GM18951 (cell line): ENCODE data around the gene ZNF225.
A peak's percentile ranks its signal among the peaks of the same experiment; 100 is the strongest.
"Not testable (repeated sequence)": the region's sequence is repeated elsewhere in the genome, so short reads cannot be mapped to it uniquely, and the experiment has no call there.

Experiments used
- POLR2A ChIP-seq: IDR thresholded peaks from 4 replicates; pipeline ENCODE4 v1.6.1; 2011; ENCODE audit warnings: mild to moderate bottlenecking; ENCODE audit not compliant: insufficient read length, insufficient read depth; ENCODE audit errors: extremely low read depth
- in situ Hi-C: fragments of 300-500 bp; cut with MboI; formaldehyde crosslinking; loops from one replicate; pipeline ENCODE4 v1.12.0; 2022; ENCODE audit warnings: low sequenced_read_pairs, mixed read lengths, inconsistent platforms; ENCODE audit not compliant: unreplicated experiment

ZNF225 gene

GRCh38 chr19:44113138-44113783 lies at the start of gene ZNF225:
ZNF225 (plus strand) TSS chr19:44113399; CDS start chr19:44115828, 2,429 bp downstream.
- peak; percentile 76 for TF ChIP-seq POLR2A
- in situ Hi-C loops, result no loop called here

- no peak for TF ChIP-seq POLR2A
- in situ Hi-C loops, result no loop called here
These were observed 46.9 kb upstream of the ZNF225 start for GRCh38 chr19:44066305-44066704.

- no peak for TF ChIP-seq POLR2A
- in situ Hi-C loops, result no loop called here
These were observed 43.8 kb upstream of the ZNF225 start for GRCh38 chr19:44069415-44069814.

GRCh38 chr19:44071824-44072542 lies 41.2 kb upstream of the ZNF225 start, which contains the start of gene ZNF284:
ZNF284 (plus strand) TSS chr19:44072159; CDS start chr19:44076390, 4,231 bp downstream.
- TF ChIP-seq POLR2A, result peak; percentile 61
- in situ Hi-C loops, result no loop called here

- TF ChIP-seq POLR2A, result no peak
- in situ Hi-C loops, result no loop called here
These were observed 40.4 kb upstream of the ZNF225 start for GRCh38 chr19:44072543-44073401.

GRCh38 chr19:44076325-44076724 lies 36.9 kb upstream of the ZNF225 start:
- in situ Hi-C loops, result no loop called here
- no peak for TF ChIP-seq POLR2A

GRCh38 chr19:44092108-44092507 lies 21.1 kb upstream of the ZNF225 start:
- no peak for TF ChIP-seq POLR2A
- in situ Hi-C loops, result no loop called here

GRCh38 chr19:44093931-44094765 lies 19.1 kb upstream of the ZNF225 start, which contains the start of gene ZNF224:
ZNF224 (plus strand) TSS chr19:44094361; CDS start chr19:44097874, 3,513 bp downstream.
- in situ Hi-C loops, result no loop called here
- TF ChIP-seq POLR2A, result peak; percentile 59

- in situ Hi-C loops, result no loop called here
- TF ChIP-seq POLR2A, result no peak
These were observed 5.4 kb upstream of the ZNF225 start for GRCh38 chr19:44107751-44108150.

GRCh38 chr19:44109458-44109857 lies 3.7 kb upstream of the ZNF225 start:
- in situ Hi-C loops, result no loop called here
- TF ChIP-seq POLR2A, result no peak

- TF ChIP-seq POLR2A, result no peak
- in situ Hi-C loops, result no loop called here
These were observed 1.2 kb upstream of the ZNF225 start for GRCh38 chr19:44111910-44112463.

GRCh38 chr19:44112802-44113137 lies 429 bp upstream of the ZNF225 start:
- TF ChIP-seq POLR2A, result no peak

GRCh38 chr19:44113784-44114390 lies 688 bp downstream of the ZNF225 start:
- in situ Hi-C loops, result no loop called here

More at GRCh38 chr19:44112802-44113137, 429 bp upstream of the ZNF225 start:
- in situ Hi-C loops, result no loop called here

GRCh38 chr19:44121162-44121561 lies 8.0 kb downstream of the ZNF225 start:
- in situ Hi-C loops, result not testable (repeated sequence)

More at GRCh38 chr19:44113784-44114390, 688 bp downstream of the ZNF225 start:
- no peak for TF ChIP-seq POLR2A
